GM21390 (cell line): ENCODE results near the gene HRH2.
"Not testable (repeated sequence)": the region's sequence is repeated elsewhere in the genome, so short reads cannot be mapped to it uniquely, and the experiment has no call there.

ENCODE experiments used
- ATAC-seq: cut with Tn5 transposase; IDR thresholded peaks from one replicate; pipeline ENCODE4 v1.9.1; 2021; ENCODE audit not compliant: unreplicated experiment

Gene HRH2

GRCh38 chr5:175735701-175736100 is 77.8 kb downstream of the HRH2 start:
- no peak for ATAC-seq

DNA sequence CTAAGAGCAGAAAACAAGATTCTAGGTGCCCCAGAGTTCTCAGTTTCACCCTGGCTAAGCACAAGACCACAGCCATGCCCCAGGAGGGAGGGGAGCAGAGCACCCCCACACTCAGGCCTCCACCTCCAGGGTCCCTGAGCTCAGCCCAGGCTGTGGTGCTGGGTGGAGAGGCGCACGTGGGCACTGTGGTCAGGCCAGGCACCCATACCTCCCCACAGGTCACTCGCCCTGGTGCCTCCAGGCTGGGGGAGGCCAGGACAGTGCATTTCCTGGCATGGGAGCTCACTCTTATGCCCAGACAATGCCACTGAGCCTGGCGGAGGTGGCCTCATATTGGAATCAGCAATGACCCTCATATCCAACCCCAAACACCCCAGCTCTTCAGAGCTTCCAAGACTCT is 78.8 kb downstream of the HRH2 start:
- no peak for ATAC-seq

GRCh38 chr5:175737481-175737880 is 79.6 kb downstream of the HRH2 start:
- ATAC-seq: no peak

DNA sequence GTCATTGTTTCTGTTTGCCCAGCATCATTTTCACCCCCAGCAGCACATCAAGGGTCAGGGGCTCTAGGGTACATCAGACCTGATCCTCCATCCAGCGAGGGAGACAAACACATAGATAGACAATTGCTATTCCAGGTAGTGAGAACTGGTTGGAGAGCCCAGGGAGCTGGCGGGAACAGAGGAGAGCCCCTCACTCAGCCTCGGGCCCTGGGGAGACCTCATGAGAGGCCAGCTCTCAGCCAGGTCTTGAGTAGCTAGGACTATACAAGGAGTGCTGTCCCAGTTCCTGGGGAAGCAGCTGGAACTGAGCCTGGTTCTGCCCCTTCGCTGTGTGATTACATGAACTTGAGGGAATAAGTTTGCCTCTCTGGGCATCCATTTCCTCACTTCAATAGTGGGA is 80.3 kb downstream of the HRH2 start:
- no peak for ATAC-seq

DNA sequence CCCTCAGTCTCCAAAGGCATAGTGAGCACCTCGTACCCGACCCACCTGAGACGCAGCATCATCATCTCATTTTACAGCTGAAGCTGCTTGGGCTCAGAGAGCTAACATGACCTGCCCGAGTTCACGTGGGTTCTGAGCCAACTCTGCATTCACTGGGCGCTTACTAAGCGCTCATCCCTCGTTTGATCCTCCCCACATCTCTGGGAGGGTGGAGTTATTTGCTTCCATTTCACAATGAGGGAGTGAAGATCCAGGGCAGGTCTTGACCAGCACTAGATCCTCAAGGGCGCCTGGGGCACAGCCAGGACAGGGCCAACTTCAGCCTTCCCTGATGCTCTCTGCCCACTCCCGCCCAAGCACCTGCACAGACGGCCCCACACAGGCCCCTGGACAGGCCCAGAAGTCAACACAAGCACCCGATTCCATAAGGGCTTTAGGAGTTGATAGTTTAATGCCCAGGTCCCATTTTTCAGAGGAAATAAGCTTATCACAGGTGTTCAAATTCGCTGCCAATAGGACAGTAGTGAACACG is 80.8 kb downstream of the HRH2 start:
- ATAC-seq: no peak

DNA sequence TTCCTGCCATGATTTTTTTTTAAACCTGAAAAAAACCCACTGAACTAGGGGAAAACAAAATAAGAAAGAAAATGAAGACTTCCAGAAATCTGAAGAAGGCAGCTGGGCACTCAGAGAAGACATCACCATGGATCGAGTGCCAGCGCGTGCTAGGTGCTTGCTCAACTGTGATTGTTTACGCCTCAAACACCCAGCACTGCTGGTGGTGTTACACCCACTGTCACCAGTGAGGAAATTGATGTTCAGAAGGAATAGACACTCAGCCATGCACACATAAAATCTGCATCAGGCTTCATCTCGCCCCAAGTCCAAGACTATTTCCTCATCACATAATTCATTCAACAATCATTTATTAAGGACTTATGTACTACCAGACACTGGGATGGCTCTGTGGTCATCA is 82.1 kb downstream of the HRH2 start:
- ATAC-seq: no peak

GRCh38 chr5:175741556-175741955 is 83.7 kb downstream of the HRH2 start:
- ATAC-seq: no peak

DNA sequence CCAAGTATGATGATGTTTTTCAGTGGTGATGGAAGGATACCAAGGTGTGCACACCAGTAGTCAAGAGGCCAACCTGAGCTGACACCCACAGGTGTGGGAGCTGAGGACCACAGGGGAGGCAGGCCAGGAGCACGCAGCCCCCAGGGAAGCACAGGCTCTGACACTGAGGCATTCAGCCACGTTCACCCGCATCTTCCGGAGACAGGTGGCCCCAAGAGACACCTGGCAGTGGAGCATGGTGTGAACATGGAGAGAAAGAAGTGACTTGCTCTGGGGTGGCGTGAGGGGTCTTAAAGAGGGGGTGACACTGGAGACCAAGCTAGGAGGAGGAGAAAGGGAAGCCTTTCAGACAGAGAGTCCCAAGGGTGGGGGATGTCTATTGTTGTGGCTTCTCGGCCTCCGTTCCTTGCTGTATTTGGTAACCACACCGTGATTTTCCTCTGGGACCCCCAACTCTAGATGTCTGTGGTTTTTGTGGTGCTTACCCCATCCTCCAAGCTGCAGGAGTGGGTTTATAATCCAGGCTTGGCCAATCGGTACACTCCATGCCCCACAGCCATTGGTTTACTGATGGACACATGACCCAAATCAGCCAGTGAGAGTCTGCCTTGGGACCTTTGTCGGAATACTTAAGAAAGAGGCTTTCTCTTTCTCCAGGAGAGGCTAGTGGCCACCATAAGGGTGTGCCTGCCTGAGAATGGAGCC is 84.6 kb downstream of the HRH2 start:
- ATAC-seq: no peak

GRCh38 chr5:175743676-175744210 is 85.9 kb downstream of the HRH2 start:
- no peak for ATAC-seq

GRCh38 chr5:175745210-175745609 is 87.3 kb downstream of the HRH2 start:
- ATAC-seq: no peak

DNA sequence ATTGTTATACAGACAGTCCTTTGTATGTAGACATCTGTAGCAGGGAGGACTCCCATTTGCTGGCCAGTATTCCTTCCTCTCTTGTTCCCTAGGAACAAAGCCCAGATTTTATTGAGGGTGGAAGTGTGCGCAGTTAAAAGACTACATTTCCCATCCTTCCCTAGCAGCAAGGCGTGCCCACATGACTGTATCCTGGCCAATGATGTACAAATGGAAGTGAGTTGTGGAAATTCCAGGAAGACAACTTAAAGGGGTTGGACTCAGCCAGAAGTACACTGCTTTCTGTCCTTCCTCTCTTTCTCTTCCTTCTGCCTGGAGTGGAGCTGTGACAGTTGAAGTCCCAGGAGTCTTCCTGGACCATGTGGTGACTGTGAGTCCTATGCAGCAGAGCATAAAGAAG is 89.0 kb downstream of the HRH2 start:
- ATAC-seq: no peak

DNA sequence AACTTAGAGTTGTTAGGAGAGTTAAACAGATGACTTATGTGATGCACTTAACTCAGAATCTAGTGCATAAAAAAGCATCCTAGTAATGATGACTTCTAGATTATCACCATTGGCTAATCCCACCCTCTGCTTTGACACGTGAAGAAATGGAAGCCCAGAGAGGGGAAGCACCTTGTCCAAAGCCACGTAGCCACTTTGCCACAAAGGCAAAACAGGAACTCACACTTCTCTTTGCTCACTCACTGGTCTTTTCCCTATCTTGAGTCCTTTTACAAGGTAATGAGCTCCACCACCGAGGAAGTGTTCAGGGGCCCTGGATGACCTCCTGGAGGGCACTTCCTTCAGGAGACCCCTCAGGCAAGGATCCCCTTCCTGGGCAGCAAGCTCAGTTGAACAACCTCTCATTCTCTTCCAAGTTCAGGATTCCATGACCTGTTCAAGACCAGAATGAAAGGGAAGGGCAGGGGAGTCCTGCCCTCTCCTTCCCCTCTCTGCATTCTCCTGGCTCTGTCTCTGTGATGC is 89.7 kb downstream of the HRH2 start:
- ATAC-seq: no peak

DNA sequence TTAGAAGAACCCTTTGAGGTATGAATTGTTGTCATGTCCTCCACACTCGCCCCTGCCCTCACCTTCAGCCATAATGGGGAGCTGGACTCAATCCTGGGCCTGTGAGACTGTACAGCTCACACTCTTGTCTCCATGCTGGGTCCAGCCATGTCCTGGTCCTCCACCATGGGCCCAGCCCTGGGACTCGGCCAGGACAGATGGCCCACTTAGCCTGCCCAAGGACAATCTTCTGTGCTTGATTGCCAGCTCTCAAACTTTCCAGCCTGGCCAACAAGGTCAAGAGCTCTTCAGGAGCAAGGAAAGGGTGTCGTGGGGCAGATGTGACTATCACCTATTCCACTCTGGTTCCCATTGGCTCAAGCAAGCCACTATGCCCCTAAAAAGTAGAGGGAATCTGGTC is 90.8 kb downstream of the HRH2 start:
- ATAC-seq: no peak

DNA sequence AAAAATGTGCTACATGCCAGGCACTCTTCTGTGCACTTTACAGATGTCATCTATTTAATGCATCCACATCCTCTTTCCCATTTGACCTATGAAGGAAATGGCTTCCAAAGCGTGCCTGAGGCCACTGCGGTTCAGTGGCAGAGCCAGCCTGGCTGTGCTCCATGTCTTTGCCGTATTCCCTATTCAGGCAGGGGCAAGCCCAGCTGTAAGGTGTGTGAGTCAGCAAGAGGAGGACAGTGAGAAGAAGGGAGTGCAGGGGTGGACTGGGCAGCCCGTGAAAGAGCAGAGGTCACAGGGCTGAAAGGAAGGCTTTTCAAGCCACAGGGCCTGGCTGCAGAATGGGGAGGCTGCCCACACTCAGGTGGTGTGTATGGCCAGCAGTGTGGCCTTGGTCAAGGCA is 91.7 kb downstream of the HRH2 start:
- ATAC-seq: no peak

DNA sequence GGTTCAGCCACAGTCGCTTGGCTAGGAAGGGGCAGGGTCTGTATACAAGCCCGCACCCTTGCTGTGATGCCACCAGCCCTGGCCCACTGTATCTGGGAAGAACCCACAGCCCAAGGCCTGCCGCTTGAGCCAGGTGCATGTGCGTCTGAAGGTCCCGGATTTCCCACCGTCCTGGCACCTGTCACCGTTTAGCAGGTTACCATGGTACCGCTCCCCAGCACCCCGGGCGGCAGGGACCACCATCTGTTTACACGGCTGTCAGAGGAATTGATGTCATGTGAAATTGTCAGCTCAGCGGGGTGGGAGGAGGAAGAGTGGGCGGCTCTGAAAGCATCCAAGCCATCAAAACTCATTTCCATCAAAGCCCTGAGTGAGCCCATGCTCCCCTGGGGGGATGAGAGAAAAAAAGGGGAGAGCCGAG is 92.7 kb downstream of the HRH2 start:
- ATAC-seq: no peak

DNA sequence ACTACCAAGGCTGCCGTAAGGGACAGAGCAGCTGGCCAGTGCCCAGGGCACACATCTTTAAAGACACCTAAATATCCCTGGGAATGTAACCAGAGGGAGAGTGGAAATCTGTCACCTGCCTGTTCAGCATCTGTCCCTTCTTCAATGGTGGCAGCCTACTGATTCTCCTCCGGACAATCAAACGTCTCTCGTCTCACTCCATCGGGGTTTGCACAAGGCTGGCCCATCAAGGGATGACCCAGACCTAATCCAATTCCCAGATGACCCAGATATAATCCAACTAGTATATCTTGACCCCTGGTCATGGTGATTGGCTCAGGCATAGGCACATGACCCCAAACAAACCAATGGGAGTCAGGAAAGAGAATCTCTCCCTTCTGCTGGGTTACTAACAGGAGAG is 93.5 kb downstream of the HRH2 start:
- no peak for ATAC-seq

DNA sequence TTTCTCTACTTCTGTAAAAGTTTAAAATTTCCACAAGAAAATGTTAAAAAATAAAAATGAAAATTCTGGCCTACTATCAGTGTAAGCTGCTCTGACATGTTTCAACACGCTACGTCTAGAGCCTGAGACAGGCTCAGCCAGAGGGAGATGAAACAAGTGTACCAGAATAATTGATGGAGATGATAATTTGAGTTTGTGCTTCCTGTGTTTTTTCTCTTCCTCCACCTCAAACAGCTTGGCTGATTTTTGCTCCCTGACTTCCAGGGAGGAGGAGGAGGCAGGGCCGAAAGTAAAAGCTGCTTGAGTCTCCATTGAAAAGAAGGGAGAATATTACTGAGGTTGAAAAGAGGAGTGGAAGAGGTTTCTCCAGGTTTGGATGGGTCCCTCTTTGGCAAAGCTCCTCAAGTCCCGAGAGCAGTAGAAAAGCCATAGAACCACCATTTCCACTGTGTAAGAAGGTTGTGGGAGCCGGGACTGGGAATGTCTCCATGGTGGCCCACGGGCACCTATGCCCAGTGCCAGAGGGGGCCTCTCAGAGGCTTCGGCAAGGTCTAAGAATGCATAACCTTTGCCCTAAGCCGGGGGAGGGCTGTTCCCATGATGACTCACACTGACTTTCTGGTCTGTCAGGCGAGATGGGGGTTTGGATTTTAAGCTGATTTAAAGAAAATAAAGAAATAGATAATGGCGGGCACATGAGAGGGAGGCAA is 95.1 kb downstream of the HRH2 start:
- ATAC-seq: no peak

DNA sequence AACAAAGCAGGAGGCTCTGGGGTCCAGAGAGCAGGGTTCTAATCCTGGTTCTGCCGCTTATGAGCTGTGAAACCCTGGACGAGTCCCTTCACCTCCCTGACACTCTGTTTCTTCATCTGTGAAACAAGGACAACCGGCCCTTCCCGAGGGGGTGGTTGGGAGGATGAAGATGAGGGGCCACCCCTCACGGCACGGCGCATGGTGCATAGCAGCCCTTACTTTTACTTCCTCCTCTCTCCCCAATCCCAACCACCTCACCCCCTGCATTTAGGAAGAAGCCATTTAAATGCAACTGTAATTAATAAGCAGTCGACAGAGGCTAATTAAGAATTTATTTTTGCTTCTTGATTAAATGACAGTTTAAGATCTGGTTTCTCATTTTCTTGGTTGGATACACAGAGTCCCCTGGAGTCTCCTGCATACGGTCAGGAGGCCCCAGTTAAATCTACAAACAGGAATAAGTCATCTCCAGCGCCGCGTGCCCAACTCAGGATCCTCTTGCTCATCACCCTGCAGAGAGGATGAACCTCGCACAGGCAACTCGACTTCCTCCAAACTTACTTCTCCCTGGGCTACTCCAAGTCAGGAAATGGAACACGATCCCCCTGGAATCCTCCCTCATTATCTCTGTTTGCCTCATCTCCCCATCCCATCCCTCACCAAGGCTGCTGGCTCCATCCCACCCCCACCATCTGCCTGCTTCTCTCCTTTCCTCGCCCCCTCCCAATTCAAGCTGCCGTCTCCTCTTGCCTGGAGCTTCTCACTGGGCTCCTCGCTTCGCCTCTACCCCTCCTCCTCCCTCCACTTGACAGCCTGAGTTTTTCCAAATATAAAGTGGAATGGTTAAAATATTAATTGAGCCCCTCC is 95.9 kb downstream of the HRH2 start:
- ATAC-seq: no peak

DNA sequence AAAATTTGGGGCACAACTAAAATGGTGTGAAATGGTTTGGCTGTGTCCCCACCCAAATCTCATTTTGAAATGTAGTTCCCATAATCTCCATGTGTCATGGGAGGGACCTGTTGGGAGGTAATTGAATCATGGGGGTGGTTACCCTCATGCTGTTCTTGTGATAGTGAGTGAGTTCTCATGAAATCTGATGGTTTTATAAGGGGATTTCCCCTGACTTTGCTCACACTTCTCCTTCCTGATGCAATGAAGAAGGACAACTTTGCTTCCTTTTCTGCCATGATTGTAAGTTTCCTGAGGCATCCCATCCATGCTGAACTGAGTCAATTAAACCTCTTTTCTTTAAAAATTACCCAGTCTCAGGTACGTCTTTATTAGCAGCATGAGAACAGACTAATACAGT is 102.1 kb downstream of the HRH2 start:
- not testable (repeated sequence) for ATAC-seq
